Measurements from ENCODE around the gene MAP2K5.

The MAP2K5 gene

DNA sequence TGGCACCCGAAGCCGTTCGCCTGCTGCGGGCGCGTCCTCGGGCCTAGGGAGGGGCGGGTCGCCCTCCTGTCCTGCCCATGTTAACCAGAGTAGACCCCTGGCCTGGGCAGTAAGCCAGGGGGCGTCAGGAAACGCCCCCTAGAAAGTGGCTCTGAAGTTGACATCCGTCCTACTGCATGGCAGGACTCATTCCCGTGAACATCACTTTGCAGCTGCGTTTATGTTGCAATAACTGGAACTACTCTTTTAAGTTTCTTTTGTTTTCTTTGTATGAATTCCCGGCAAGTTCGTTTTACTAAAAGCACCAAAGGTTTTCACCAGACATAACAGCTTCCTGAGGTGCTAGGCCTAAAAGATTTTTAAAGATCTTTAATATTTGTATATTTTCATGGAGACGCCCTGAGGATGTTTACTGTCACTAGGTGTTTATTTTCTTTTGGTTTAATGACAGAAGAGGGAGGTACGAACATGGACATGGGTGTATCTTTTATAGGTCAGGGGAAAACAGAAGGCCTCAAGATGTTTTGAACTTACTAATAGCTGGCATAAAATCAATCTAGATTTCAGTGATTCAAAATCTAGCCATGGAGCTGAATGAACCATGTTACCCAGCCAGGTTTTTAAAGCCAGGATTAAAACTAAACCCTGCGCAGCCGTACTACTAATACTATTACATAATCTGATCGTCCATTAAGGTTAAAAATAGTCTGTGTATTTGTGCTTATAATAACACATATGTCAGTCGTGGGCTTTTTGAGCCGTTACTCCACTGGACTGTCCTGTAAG, 20.5 kb upstream of the MAP2K5 start:
- DNase-seq, result no peak

DNA sequence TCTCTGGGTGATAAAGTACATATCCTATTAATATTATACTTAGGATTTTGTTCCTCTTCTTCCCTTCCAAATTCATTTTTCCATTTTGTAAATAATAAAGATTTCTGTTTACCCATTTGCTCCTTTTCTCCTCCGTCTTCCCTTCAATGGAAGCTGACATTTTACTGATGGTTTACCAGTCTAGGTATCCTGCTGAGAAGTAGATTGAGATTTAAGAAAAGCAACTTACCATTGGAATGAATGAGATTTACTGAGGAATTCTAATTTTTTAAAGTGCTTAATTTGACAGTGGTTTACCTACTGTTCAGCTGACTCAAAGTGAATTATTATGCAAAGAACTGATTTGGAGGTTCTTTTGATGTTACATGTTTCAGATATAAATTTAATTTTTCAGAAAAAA, 19.2 kb upstream of the MAP2K5 start:
- DNase-seq, result no peak

GRCh38 chr15:67524235-67524634, 18.3 kb upstream of the MAP2K5 start:
- no peak for DNase-seq

GRCh38 chr15:67528513-67528912, 14.0 kb upstream of the MAP2K5 start:
- no peak for DNase-seq

DNA sequence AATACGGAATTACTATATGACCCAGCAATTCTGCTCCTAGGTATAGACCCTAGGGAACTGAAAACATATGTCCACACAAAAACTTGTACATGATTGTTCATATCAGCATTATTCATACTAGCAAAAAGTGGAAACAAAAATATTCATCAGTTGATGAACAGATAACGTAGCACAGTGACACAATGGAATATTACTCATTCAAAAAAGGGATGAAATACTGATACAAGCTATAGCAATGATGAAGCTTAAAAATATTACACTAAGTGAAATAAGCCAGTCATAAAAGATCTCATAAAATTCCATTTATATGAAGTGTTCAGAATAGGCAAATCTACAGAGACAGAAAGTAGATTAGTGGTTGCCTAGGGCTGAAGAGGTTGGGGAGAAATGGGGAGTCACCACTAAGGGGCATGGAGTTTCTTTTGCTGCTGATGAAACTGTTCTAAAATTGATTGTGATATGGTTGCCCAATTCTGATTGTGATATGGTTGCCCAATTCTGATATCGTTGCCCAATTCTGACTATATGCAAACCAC, 11.1 kb upstream of the MAP2K5 start:
- DNase-seq, result no peak

DNA sequence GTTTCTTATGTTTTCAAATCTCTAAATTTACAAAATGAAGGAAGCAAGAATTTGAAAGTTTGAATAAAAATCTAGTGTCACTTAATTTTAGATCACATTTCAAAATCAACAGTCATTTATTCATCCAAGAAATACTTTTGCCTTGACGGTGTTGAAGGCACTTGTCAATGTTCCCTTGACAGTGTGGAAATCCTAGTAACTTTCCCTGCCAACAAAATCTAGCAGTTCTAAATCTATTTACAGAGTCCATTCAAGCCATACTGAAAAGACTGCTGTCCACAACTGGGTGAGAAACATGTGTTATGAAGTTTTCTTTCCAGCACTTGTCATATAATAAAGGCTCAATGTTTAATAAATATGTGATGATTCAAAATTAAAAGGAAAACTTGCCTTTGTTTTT, 8.6 kb upstream of the MAP2K5 start:
- DNase-seq, result no peak

DNA sequence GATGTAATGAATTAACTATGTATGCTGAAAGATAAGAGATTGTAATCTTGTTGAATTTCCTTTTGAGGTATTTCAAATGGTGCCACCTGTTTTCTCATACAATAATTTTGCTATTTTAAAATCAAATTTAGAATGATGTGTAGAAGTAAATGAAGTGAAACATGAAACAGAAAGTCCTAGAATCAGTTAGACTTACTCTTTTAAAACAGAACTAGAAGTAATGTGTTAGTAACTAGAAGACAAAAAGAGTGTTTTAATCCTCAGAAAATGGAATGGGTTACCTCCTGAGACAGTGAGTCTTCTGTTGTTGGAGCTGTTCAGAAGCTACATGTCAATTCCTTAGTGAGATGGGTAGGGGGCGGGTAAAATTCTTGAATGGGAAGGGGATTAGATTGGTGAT, 8.1 kb upstream of the MAP2K5 start:
- DNase-seq, result no peak

DNA sequence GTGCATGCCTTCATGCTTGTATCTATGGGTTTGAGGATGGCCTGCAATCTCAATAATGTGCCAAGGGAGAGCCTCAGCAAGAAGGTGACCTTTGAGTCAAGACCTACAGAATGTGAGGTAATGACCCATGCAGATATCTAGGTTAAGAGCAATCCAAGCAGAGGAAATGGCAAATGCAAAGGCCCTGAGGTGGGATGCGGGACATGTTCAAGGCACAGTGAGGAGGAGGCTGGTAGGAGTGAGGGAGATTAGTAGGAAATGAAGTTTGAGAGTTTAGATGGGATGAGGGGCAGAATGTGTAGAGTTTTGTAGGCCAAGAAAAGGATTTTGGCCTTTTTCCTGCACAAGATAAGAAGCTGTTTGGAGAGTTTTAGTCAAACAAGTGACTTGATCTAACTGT, 4.7 kb upstream of the MAP2K5 start:
- DNase-seq, result no peak

DNA sequence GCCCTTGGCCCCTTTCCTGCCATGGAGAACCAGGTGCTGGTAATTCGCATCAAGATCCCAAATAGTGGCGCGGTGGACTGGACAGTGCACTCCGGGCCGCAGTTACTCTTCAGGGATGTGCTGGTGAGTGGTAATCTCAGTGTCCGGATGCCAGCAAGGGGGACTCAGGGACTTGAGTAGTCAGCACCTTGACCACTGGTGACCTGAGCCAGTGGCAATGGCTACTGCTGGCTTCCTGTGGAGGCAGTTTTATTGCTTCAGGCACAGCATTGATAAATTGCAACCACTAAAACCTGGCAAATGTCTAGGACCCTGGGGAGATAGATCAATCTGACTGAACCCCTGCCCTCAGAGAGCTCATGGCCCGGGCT, 830 bp downstream of the MAP2K5 start:
- DNase-seq, result no peak

DNA sequence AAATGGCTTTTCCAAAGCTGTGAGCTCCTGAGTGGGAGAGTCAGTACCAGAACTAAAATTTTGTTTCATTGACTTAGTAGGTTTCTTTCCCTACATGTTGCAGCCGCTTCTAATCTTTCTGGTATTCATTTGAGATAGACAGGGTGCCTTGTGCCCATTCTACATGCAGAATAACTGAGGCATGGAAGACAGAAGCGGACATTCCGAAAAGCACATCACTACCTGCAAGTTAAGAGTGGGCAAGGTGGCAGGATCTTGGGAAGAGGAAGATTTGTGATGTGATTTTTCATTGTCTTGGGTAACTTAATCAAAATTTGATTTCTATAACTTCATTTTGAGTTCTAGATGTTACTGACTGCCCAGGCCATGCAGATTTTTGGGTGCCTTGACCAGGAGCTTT, 2.0 kb downstream of the MAP2K5 start:
- DNase-seq, result no peak

DNA sequence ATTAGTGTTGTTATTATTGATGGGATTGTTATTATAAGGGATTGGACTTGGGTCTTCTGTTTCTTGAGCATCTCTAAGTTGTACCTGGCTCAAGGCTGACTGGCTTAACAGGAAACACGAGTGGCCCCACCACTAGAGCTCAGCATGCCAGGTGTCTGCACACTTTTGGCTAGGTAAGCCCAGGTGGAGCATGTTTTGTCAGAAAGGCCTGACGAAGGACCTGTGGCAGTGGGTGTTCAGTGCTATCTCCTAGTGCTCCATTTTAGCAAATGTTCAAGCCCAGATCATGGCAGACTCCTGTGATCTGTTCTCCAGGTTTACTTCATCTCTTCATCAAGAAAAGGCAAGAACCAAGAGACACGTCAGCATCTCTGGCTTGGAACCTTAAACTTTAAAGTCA, 3.4 kb downstream of the MAP2K5 start:
- DNase-seq, result no peak

GRCh38 chr15:67547064-67547463, 4.6 kb downstream of the MAP2K5 start:
- no peak for DNase-seq

- no peak for DNase-seq
Observed at GRCh38 chr15:67547836-67548235, 5.3 kb downstream of the MAP2K5 start.

DNA sequence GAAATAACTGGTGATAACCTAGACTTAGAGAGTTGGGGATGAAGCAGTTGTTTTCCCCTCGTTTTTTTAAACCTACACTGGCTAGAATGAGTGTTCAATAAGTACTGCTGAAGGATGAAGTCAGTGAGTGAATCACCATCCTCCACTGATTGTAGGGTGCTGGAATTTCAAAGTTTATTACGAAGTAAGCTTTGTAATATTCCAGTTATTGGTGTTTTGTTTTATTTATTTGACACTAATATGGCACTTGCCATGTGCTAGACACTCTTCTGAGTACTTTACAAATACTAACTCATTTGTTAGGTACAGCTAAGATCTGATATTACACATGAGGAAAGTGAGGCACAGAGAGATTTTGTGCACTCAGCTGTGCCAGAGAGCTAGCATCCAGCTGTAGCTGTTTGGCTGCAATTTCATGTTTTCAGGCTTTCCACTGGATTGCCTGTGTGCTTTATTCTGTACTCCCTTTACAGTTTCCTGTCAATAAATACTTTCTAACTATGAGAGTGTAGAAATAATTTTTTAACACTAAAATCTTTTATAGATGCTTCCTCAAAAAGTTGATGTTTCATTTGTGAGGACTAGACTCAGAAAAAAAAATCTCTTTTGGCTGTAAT, 5.8 kb downstream of the MAP2K5 start:
- DNase-seq, result no peak

- no peak for DNase-seq
Observed at GRCh38 chr15:67548862-67549651, 6.6 kb downstream of the MAP2K5 start.

DNA sequence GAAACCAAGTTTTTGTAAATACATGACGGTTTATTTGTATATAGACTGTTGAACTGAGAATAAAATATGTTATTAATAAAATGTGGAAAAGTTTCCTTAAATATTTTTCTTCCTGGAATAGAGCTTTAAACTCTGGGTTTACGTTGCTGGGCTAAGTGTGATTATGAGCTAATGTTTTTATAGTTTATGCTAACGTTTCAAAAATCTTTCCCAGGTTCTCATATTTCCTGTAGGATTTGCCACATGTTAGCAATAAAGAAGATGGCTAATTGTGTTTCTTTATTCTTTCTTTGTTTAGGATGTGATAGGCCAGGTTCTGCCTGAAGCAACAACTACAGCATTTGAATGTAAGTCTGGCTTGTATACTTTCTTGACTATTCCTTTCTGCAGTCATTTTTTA, 7.2 kb downstream of the MAP2K5 start:
- DNase-seq, result no peak

GRCh38 chr15:67550522-67550921, 8.0 kb downstream of the MAP2K5 start:
- DNase-seq, result no peak

DNA sequence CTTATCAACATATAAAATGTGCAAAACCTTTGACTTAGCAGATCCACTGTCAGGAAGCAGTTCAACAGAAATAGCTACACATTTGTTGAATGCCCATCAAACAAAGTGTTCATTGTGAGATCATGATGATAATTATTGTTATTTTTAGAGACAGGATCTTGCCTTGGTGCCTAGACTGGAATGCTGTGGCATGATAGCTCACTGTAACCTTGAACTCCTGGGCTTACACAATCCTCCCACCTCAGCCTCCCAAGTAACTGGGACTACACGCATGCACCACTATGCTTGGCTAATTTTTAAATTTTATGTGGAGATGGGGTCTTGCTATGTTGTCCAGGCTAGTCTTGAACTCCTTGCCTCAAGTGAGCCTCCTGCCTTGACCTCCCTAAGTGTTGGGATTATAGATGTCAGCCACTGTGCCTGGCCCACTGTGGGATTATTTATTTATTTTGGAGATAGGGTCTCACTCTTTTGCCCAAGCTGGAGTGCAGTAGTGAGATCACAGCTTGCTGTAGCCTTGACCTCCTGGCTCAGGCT, 8.8 kb downstream of the MAP2K5 start:
- DNase-seq, result no peak

- no peak for DNase-seq
Observed at GRCh38 chr15:67554580-67554979, 12.1 kb downstream of the MAP2K5 start.

DNA sequence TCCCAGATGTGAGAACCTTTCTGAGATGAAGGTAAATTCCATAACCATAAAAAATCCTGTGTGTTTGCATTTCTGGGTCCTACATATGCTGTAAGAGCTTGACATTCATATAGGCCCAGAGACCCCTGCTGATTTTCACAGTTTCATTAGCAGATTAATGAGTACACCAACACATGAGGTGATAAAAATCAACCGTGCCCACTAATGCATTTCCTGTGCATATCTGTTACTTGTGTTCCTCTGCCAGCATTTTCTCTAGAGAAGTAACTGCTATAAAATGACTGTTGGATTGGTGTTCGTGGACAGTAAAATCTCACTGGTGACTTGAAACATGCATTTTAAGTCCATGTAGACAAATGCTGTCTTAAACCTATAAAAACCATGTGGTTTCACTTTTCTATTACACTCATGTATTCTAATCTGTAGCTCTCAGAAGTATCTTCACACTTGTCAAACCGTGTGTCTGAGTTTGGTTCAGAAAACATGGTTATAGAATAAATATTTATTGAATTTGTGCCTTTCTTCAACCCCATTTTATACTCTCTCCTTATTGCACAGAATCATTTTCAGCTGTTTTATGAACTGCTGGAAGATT, 14.6 kb downstream of the MAP2K5 start:
- no peak for DNase-seq

GRCh38 chr15:67558502-67558901, 16.0 kb downstream of the MAP2K5 start:
- no peak for DNase-seq

DNA sequence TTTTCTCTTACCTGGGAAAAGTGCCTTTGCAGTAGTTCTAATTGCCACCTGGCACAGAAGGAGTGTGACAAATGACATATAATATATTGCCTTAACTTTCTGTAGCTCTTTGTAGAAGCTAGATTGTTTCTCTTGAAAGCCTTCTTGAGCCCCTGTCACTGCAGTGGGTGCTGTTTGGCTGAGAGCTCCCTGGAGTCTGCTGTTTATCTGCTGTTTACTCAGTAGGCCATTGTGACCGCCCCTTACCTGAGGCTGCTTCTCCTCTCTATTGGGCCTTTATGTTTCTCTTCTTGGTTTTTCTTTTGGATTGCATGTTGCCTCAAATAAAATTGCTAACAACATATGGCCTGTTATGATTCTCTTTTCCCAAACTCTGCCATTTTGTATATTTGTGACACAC, 16.7 kb downstream of the MAP2K5 start:
- DNase-seq, result no peak

DNA sequence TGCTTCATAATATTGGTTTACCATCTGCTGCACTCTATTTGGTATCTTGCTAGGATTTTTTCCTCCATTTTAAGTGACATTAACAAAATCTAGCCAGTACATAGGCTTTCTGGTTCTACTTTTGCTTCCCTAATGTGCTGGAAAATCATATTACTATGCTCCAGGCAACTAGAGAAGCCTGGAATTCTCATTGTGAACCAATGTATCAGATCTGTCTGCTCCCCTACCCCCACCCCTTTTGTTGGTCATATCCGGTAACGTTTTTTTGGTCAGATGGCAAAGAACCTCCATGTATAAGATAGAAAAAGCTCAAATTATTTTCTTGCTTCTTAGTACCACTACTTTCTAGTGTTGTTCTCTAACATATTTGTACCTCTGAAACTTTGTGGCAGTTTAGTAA, 17.1 kb downstream of the MAP2K5 start:
- DNase-seq, result no peak

Measured in activated T-cell treated with anti-CD3 and anti-CD28 coated beads for 4 hours (primary cell).